Activated CD4-positive, alpha-beta memory T cell treated with anti-CD3 and anti-CD28 coated beads for 36 hours (primary cell): ENCODE measurements around the gene PHF5A. TPM values are rescaled to one million over a fixed set of nuclear protein-coding genes. Genes with fewer than 3 reads are reported as not detected.
A peak's percentile ranks its signal among the peaks of the same experiment; 100 is the strongest.

Experiments
- CTCF ChIA-PET: fragments of 350-600 bp; sonication (Branson Sonifier 250); formaldehyde crosslinking; loops from one replicate; lab custom pipeline; 2021; ENCODE audit warnings: antibody characterized with exemption, inconsistent platforms; lab: Charles Lee
- POLR2A ChIA-PET: fragments of 350-600 bp; sonication (Branson Sonifier 250); formaldehyde crosslinking; loops from one replicate; lab custom pipeline; 2021; ENCODE audit warnings: antibody characterized with exemption; lab: Charles Lee
- DNase-seq: peaks from one replicate; pipeline ENCODE4 v3.0.0-alpha.2; 2020
- H3K27ac Mint-ChIP-seq: one replicate; pipeline ENCODE4 v1.8.0; 2021; ENCODE audit warnings: mixed read lengths
- H3K27me3 Mint-ChIP-seq: one replicate; pipeline ENCODE4 v1.8.0; 2021; ENCODE audit warnings: mixed read lengths
- H3K36me3 Mint-ChIP-seq: one replicate; pipeline ENCODE4 v1.8.0; 2021; ENCODE audit warnings: mixed read lengths
- H3K4me1 Mint-ChIP-seq: one replicate; pipeline ENCODE4 v1.8.0; 2021; ENCODE audit warnings: low read depth, mixed read lengths
- H3K4me3 Mint-ChIP-seq: one replicate; pipeline ENCODE4 v1.8.0; 2021; ENCODE audit warnings: mild to moderate bottlenecking, mixed read lengths
- H3K9me3 Mint-ChIP-seq: one replicate; pipeline ENCODE4 v1.8.0; 2021; ENCODE audit warnings: mixed read lengths
- intact Hi-C: fragments of 100-400 bp; cut with micrococcal nuclease; formaldehyde crosslinking; loops from one replicate; pipeline ENCODE4 v1.15.1; 2023
- total RNA-seq, 2 experiments: library from RNA; stranded (reverse); gene quantifications; one replicate each; pipeline ENCODE4 v1.2.3, GENCODE V29; 2021

Gene PHF5A
- total RNA-seq, 2 experiments from 2014 or later, result 55.4 to 60.0 TPM

GRCh38 chr22:41487037-41487935, 18.8 kb upstream of the PHF5A start:
- no peak for DNase-seq
- Mint-ChIP-seq H3K27me3 (no peaks in the 10 kb centered on the region), H3K4me3 (no peak overlapping the region), H3K4me1 (peaks cover 21% of the 10 kb centered on the region), H3K36me3 (no peaks in the 10 kb centered on the region), H3K9me3 (no peaks in the 10 kb centered on the region), H3K27ac (no peak overlapping the region)
- intact Hi-C loops, result no loop called here
- CTCF ChIA-PET, result interaction anchor here (1.0 kb wide), 1 partner anchor 84 kb away, joined by 5 read pairs; no protein-coding TSS in a partner anchor
- POLR2A ChIA-PET, result interaction anchor here (0.5 to 0.6 kb wide), 2 partner anchors 10 to 175 kb away, joined by 3 read pairs; no protein-coding TSS in a partner anchor

- CTCF ChIA-PET, result no interaction called here
Observed at GRCh38 chr22:41485033-41485432, 16.5 kb upstream of the PHF5A start.

GRCh38 chr22:41482319-41482935, 13.9 kb upstream of the PHF5A start:
- H3K36me3 Mint-ChIP-seq, result no peaks in the 10 kb centered on the region
- H3K27ac Mint-ChIP-seq, result no peak overlapping the region
- H3K4me3 Mint-ChIP-seq, result no peak overlapping the region
- intact Hi-C loops, result no loop called here
- H3K4me1 Mint-ChIP-seq, result peaks cover 42% of the 10 kb centered on the region
- POLR2A ChIA-PET, result interaction anchor here (0.6 kb wide), 1 partner anchor 14 kb away, joined by 3 read pairs; the partner anchor contains the start of gene PHF5A
- CTCF ChIA-PET, result interaction anchor here (1.2 to 1.5 kb wide), 2 partner anchors 50 to 79 kb away, joined by 4 to 5 read pairs; no protein-coding TSS in a partner anchor
- H3K9me3 Mint-ChIP-seq, result no peaks in the 10 kb centered on the region
- no peak for DNase-seq
- no peaks in the 10 kb centered on the region for H3K27me3 Mint-ChIP-seq

More at GRCh38 chr22:41485033-41485432, 16.5 kb upstream of the PHF5A start:
- no peaks in the 10 kb centered on the region for H3K36me3 Mint-ChIP-seq
- H3K27ac Mint-ChIP-seq, result no peak overlapping the region
- no peak for DNase-seq
- intact Hi-C loops, result no loop called here
- peaks cover 35% of the 10 kb centered on the region for H3K4me1 Mint-ChIP-seq
- H3K4me3 Mint-ChIP-seq, result no peak overlapping the region
- no peaks in the 10 kb centered on the region for H3K27me3 Mint-ChIP-seq
- POLR2A ChIA-PET, result interaction anchor here (0.6 kb wide), 1 partner anchor 82 kb away, joined by 3 read pairs; no protein-coding TSS in a partner anchor
- H3K9me3 Mint-ChIP-seq, result no peaks in the 10 kb centered on the region

GRCh38 chr22:41481925-41482318, 13.4 kb upstream of the PHF5A start:
- peaks cover 38% of the 10 kb centered on the region for H3K4me1 Mint-ChIP-seq
- H3K36me3 Mint-ChIP-seq, result no peaks in the 10 kb centered on the region
- POLR2A ChIA-PET, result interaction anchor here (0.6 kb wide), 1 partner anchor 14 kb away, joined by 3 read pairs; the partner anchor contains the start of gene PHF5A
- no peak for DNase-seq
- H3K4me3 Mint-ChIP-seq, result no peak overlapping the region
- CTCF ChIA-PET, result interaction anchor here (1.2 to 1.5 kb wide), 2 partner anchors 51 to 78 kb away, joined by 4 to 5 read pairs; no protein-coding TSS in a partner anchor
- H3K9me3 Mint-ChIP-seq, result no peaks in the 10 kb centered on the region
- no peak overlapping the region for H3K27ac Mint-ChIP-seq
- no peaks in the 10 kb centered on the region for H3K27me3 Mint-ChIP-seq
- intact Hi-C loops, result no loop called here

- no peak for DNase-seq
- Mint-ChIP-seq H3K9me3 (no peaks in the 10 kb centered on the region), H3K27ac (no peak overlapping the region), H3K27me3 (no peaks in the 10 kb centered on the region), H3K36me3 (no peaks in the 10 kb centered on the region), H3K4me1 (peaks cover 36% of the 10 kb centered on the region), H3K4me3 (no peak overlapping the region)
- ChIA-PET POLR2A (no interaction called here), CTCF (interaction anchor here (1.2 to 1.5 kb wide), 3 partner anchors 51 to 78 kb away, joined by 4 to 5 read pairs (median 5); no protein-coding TSS in a partner anchor)
- intact Hi-C loops, result no loop called here
Observed at GRCh38 chr22:41481131-41481830, 12.8 kb upstream of the PHF5A start.

- CTCF ChIA-PET, result interaction anchor here (1.5 kb wide), 1 partner anchor 77 kb away, joined by 5 read pairs; no protein-coding TSS in a partner anchor
- intact Hi-C loops, result no loop called here
- DNase-seq, result no peak
- no peak overlapping the region for H3K27ac Mint-ChIP-seq
- no peaks in the 10 kb centered on the region for H3K36me3 Mint-ChIP-seq
- H3K9me3 Mint-ChIP-seq, result no peaks in the 10 kb centered on the region
- POLR2A ChIA-PET, result no interaction called here
- H3K27me3 Mint-ChIP-seq, result no peaks in the 10 kb centered on the region
- H3K4me3 Mint-ChIP-seq, result no peak overlapping the region
- peaks cover 33% of the 10 kb centered on the region for H3K4me1 Mint-ChIP-seq
Observed at GRCh38 chr22:41480397-41480735, 11.9 kb upstream of the PHF5A start.

GRCh38 chr22:41479671-41480396, 11.3 kb upstream of the PHF5A start:
- peaks cover 33% of the 10 kb centered on the region for H3K4me1 Mint-ChIP-seq
- no peak for DNase-seq
- no peak overlapping the region for H3K4me3 Mint-ChIP-seq
- POLR2A ChIA-PET, result no interaction called here
- H3K9me3 Mint-ChIP-seq, result no peaks in the 10 kb centered on the region
- no peak overlapping the region for H3K27ac Mint-ChIP-seq
- no peaks in the 10 kb centered on the region for H3K36me3 Mint-ChIP-seq
- intact Hi-C loops, result no loop called here
- CTCF ChIA-PET, result interaction anchor here (0.8 to 1.6 kb wide), 3 partner anchors 11 to 76 kb away, joined by 3 to 6 read pairs (median 5); partner anchors contain the start of genes ACO2 and PHF5A
- no peaks in the 10 kb centered on the region for H3K27me3 Mint-ChIP-seq

GRCh38 chr22:41478891-41479521, 10.5 kb upstream of the PHF5A start:
- Mint-ChIP-seq H3K4me3 (no peak overlapping the region), H3K9me3 (no peaks in the 10 kb centered on the region), H3K27me3 (no peaks in the 10 kb centered on the region), H3K36me3 (peaks cover under 1% of the 10 kb centered on the region), H3K27ac (peak overlapping the region; percentile 8), H3K4me1 (peaks cover 33% of the 10 kb centered on the region)
- intact Hi-C loops, result no loop called here
- POLR2A ChIA-PET, result interaction anchor here (0.9 kb wide), 1 partner anchor 31 kb away, joined by 5 read pairs; no protein-coding TSS in a partner anchor
- CTCF ChIA-PET, result interaction anchor here (0.6 to 1.6 kb wide), 5 partner anchors 10 to 79 kb away, joined by 3 to 6 read pairs (median 3); partner anchors contain the start of genes ACO2 and PHF5A
- DNase-seq, result peak; percentile 25

- Mint-ChIP-seq H3K9me3 (no peaks in the 10 kb centered on the region), H3K4me1 (peaks cover 37% of the 10 kb centered on the region), H3K4me3 (no peak overlapping the region), H3K27me3 (no peaks in the 10 kb centered on the region), H3K27ac (peak overlapping the region; percentile 8), H3K36me3 (peaks cover 1% of the 10 kb centered on the region)
- DNase-seq, result no peak
- intact Hi-C loops, result no loop called here
- ChIA-PET CTCF (interaction anchor here (1.2 to 1.6 kb wide), 3 partner anchors 10 to 75 kb away, joined by 3 to 6 read pairs (median 4); partner anchors contain the start of genes ACO2 and PHF5A), POLR2A (interaction anchor here (0.9 kb wide), 1 partner anchor 30 kb away, joined by 5 read pairs; no protein-coding TSS in a partner anchor)
Observed at GRCh38 chr22:41478473-41478872, 10.0 kb upstream of the PHF5A start.

GRCh38 chr22:41474872-41475451, 6.5 kb upstream of the PHF5A start:
- H3K4me3 Mint-ChIP-seq, result no peak overlapping the region
- no peak for DNase-seq
- no peaks in the 10 kb centered on the region for H3K27me3 Mint-ChIP-seq
- POLR2A ChIA-PET, result interaction anchor here (1.6 kb wide), 1 partner anchor 11 kb away, joined by 3 read pairs; no protein-coding TSS in a partner anchor
- no peak overlapping the region for H3K27ac Mint-ChIP-seq
- H3K4me1 Mint-ChIP-seq, result peaks cover 42% of the 10 kb centered on the region
- H3K9me3 Mint-ChIP-seq, result no peaks in the 10 kb centered on the region
- CTCF ChIA-PET, result interaction anchor here (1.6 kb wide), 1 partner anchor 71 kb away, joined by 6 read pairs; no protein-coding TSS in a partner anchor
- intact Hi-C loops, result no loop called here
- H3K36me3 Mint-ChIP-seq, result peaks cover 4% of the 10 kb centered on the region
